Measurements from ENCODE around the gene CAMSAP3. TPM values are rescaled to one million over a fixed set of nuclear protein-coding genes. Genes with fewer than 3 reads are reported as not detected.

Gene CAMSAP3
- total RNA-seq, 2 experiments from 2014 or later, result 0.17 to 0.31 TPM

- POLR2A ChIA-PET, result no interaction called here
- Mint-ChIP-seq H3K27me3 (no peaks in the 10 kb centered on the region), H3K9me3 (no peaks in the 10 kb centered on the region), H3K36me3 (peaks cover 10% of the 10 kb centered on the region), H3K4me3 (no peak overlapping the region), H3K27ac (no peak overlapping the region), H3K4me1 (ENCODE audit: low read depth) (peaks cover 9% of the 10 kb centered on the region)
- DNase-seq, result no peak
- intact Hi-C loops (cut with micrococcal nuclease), result no loop called here
- CTCF ChIA-PET, result interaction anchor here (0.8 to 2.1 kb wide), 4 partner anchors 10 to 221 kb away, joined by 3 to 6 read pairs (median 5); partner anchors contain the start of gene TRAPPC5
These were observed 52.8 kb downstream of the CAMSAP3 start for GRCh38 chr19:7648265-7649014.

GRCh38 chr19:7650148-7650547 is 54.5 kb downstream of the CAMSAP3 start:
- ChIA-PET POLR2A (interaction anchor here (1.3 kb wide), 1 partner anchor 13 kb away, joined by 3 read pairs; no protein-coding TSS in a partner anchor), CTCF (interaction anchor here (1.5 to 4.5 kb wide), 4 partner anchors 8 to 150 kb away, joined by 5 to 46 read pairs (median 20); partner anchors contain the start of genes RETN and TRAPPC5)
- Mint-ChIP-seq H3K36me3 (peaks cover 4% of the 10 kb centered on the region), H3K4me1 (ENCODE audit: low read depth) (peaks cover 9% of the 10 kb centered on the region), H3K9me3 (no peaks in the 10 kb centered on the region), H3K27me3 (no peaks in the 10 kb centered on the region), H3K27ac (no peak overlapping the region), H3K4me3 (no peak overlapping the region)
- intact Hi-C loops (cut with micrococcal nuclease), result no loop called here
- no peak for DNase-seq

GRCh38 chr19:7652061-7652641 is 56.5 kb downstream of the CAMSAP3 start:
- peak overlapping the region; percentile 49 for H3K4me3 Mint-ChIP-seq
- CTCF ChIA-PET, result interaction anchor here (0.5 to 4.5 kb wide), 13 partner anchors 10 to 503 kb away, joined by 3 to 46 read pairs (median 5); partner anchors contain the start of genes PET100, RETN, STXBP2 and TRAPPC5
- H3K9me3 Mint-ChIP-seq, result no peaks in the 10 kb centered on the region
- peak; percentile 92 for DNase-seq
- H3K4me1 Mint-ChIP-seq (ENCODE audit: low read depth), result peaks cover 12% of the 10 kb centered on the region
- POLR2A ChIA-PET, result no interaction called here
- no peaks in the 10 kb centered on the region for H3K27me3 Mint-ChIP-seq
- peak overlapping the region; percentile 49 for H3K27ac Mint-ChIP-seq
- intact Hi-C loops (cut with micrococcal nuclease), result loop anchor here (1.0 kb wide), 2 partner anchors 27 to 147 kb away; no protein-coding TSS in a partner anchor
- H3K36me3 Mint-ChIP-seq, result peaks cover 2% of the 10 kb centered on the region

GRCh38 chr19:7654401-7654800 is 58.7 kb downstream of the CAMSAP3 start:
- no peak for DNase-seq
- Mint-ChIP-seq H3K4me3 (no peak overlapping the region), H3K36me3 (no peaks in the 10 kb centered on the region), H3K4me1 (ENCODE audit: low read depth) (peaks cover 25% of the 10 kb centered on the region), H3K9me3 (no peaks in the 10 kb centered on the region), H3K27me3 (no peaks in the 10 kb centered on the region), H3K27ac (no peak overlapping the region)
- ChIA-PET CTCF (interaction anchor here (1.5 to 4.5 kb wide), 4 partner anchors 26 to 147 kb away, joined by 4 to 46 read pairs (median 9); partner anchors contain the start of gene TRAPPC5), POLR2A (interaction anchor here (0.7 kb wide), 1 partner anchor 695 kb away, joined by 3 read pairs; no protein-coding TSS in a partner anchor)
- intact Hi-C loops (cut with micrococcal nuclease), result no loop called here

GRCh38 chr19:7655581-7655980 is 59.9 kb downstream of the CAMSAP3 start:
- H3K9me3 Mint-ChIP-seq, result no peaks in the 10 kb centered on the region
- no peaks in the 10 kb centered on the region for H3K36me3 Mint-ChIP-seq
- ChIA-PET CTCF (interaction anchor here (1.5 to 2.8 kb wide), 2 partner anchors 25 to 146 kb away, joined by 4 to 13 read pairs; partner anchors contain the start of gene TRAPPC5), POLR2A (no interaction called here)
- H3K27ac Mint-ChIP-seq, result no peak overlapping the region
- no peaks in the 10 kb centered on the region for H3K27me3 Mint-ChIP-seq
- H3K4me3 Mint-ChIP-seq, result no peak overlapping the region
- intact Hi-C loops (cut with micrococcal nuclease), result no loop called here
- peaks cover 25% of the 10 kb centered on the region for H3K4me1 Mint-ChIP-seq (ENCODE audit: low read depth)
- DNase-seq, result no peak

GRCh38 chr19:7657131-7657751 is 61.6 kb downstream of the CAMSAP3 start:
- peak; percentile 61 for DNase-seq
- no peak overlapping the region for H3K27ac Mint-ChIP-seq

GRCh38 chr19:7658219-7658686 is 62.6 kb downstream of the CAMSAP3 start:
- CTCF ChIA-PET, result interaction anchor here (0.9 to 2.5 kb wide), 4 partner anchors 9 to 142 kb away, joined by 3 to 11 read pairs (median 6); partner anchors contain the start of gene TRAPPC5
- H3K4me1 Mint-ChIP-seq (ENCODE audit: low read depth), result peaks cover 16% of the 10 kb centered on the region
- no peaks in the 10 kb centered on the region for H3K9me3 Mint-ChIP-seq
- H3K27ac Mint-ChIP-seq, result no peak overlapping the region
- H3K27me3 Mint-ChIP-seq, result no peaks in the 10 kb centered on the region
- POLR2A ChIA-PET, result no interaction called here
- intact Hi-C loops (cut with micrococcal nuclease), result no loop called here
- H3K36me3 Mint-ChIP-seq, result no peaks in the 10 kb centered on the region
- DNase-seq, result peak; percentile 69
- peak overlapping the region; percentile 65 for H3K4me3 Mint-ChIP-seq

More at GRCh38 chr19:7657131-7657751, 61.6 kb downstream of the CAMSAP3 start:
- ChIA-PET CTCF (interaction anchor here (0.5 to 2.5 kb wide), 7 partner anchors 8 to 195 kb away, joined by 3 to 11 read pairs (median 5); partner anchors contain the start of gene TRAPPC5), POLR2A (no interaction called here)
- intact Hi-C loops (cut with micrococcal nuclease), result no loop called here
- Mint-ChIP-seq H3K9me3 (no peaks in the 10 kb centered on the region), H3K27me3 (no peaks in the 10 kb centered on the region), H3K36me3 (no peaks in the 10 kb centered on the region), H3K4me3 (no peak overlapping the region), H3K4me1 (ENCODE audit: low read depth) (peaks cover 22% of the 10 kb centered on the region)

GRCh38 chr19:7661744-7662538 is 66.3 kb downstream of the CAMSAP3 start:
- peaks cover 4% of the 10 kb centered on the region for H3K27me3 Mint-ChIP-seq
- H3K4me3 Mint-ChIP-seq, result no peak overlapping the region
- no peaks in the 10 kb centered on the region for H3K36me3 Mint-ChIP-seq
- POLR2A ChIA-PET, result no interaction called here
- H3K27ac Mint-ChIP-seq, result no peak overlapping the region
- peaks cover 15% of the 10 kb centered on the region for H3K4me1 Mint-ChIP-seq (ENCODE audit: low read depth)
- DNase-seq, result no peak
- intact Hi-C loops (cut with micrococcal nuclease), result no loop called here
- CTCF ChIA-PET, result interaction anchor here (0.7 to 2.4 kb wide), 3 partner anchors 8 to 19 kb away, joined by 3 to 9 read pairs (median 7); partner anchors contain the start of gene TRAPPC5
- H3K9me3 Mint-ChIP-seq, result no peaks in the 10 kb centered on the region

- DNase-seq, result no peak
- Mint-ChIP-seq H3K4me1 (ENCODE audit: low read depth) (peaks cover 8% of the 10 kb centered on the region), H3K27ac (no peak overlapping the region), H3K27me3 (peaks cover 5% of the 10 kb centered on the region), H3K4me3 (no peak overlapping the region), H3K36me3 (no peaks in the 10 kb centered on the region), H3K9me3 (no peaks in the 10 kb centered on the region)
- CTCF ChIA-PET, result interaction anchor here (2.4 kb wide), 1 partner anchor 10 kb away, joined by 7 read pairs; no protein-coding TSS in a partner anchor
- intact Hi-C loops (cut with micrococcal nuclease), result no loop called here
- POLR2A ChIA-PET, result no interaction called here
These were observed 67.0 kb downstream of the CAMSAP3 start for GRCh38 chr19:7662657-7663056.

GRCh38 chr19:7663706-7664105 is 68.0 kb downstream of the CAMSAP3 start:
- no peak for DNase-seq
- H3K36me3 Mint-ChIP-seq, result no peaks in the 10 kb centered on the region
- H3K4me3 Mint-ChIP-seq, result no peak overlapping the region
- POLR2A ChIA-PET, result no interaction called here
- peaks cover 5% of the 10 kb centered on the region for H3K27me3 Mint-ChIP-seq
- CTCF ChIA-PET, result interaction anchor here (0.9 kb wide), 1 partner anchor 14 kb away, joined by 3 read pairs; no protein-coding TSS in a partner anchor
- H3K4me1 Mint-ChIP-seq (ENCODE audit: low read depth), result no peaks in the 10 kb centered on the region
- intact Hi-C loops (cut with micrococcal nuclease), result no loop called here
- no peaks in the 10 kb centered on the region for H3K9me3 Mint-ChIP-seq
- no peak overlapping the region for H3K27ac Mint-ChIP-seq

- DNase-seq, result no peak
- Mint-ChIP-seq H3K27ac (no peak overlapping the region), H3K4me3 (no peak overlapping the region), H3K4me1 (ENCODE audit: low read depth) (peaks cover 5% of the 10 kb centered on the region), H3K36me3 (no peaks in the 10 kb centered on the region), H3K27me3 (peaks cover 10% of the 10 kb centered on the region), H3K9me3 (no peaks in the 10 kb centered on the region)
- POLR2A ChIA-PET, result no interaction called here
- CTCF ChIA-PET, result interaction anchor here (0.7 to 0.9 kb wide), 2 partner anchors 14 to 52 kb away, joined by 3 to 4 read pairs; no protein-coding TSS in a partner anchor
- intact Hi-C loops (cut with micrococcal nuclease), result no loop called here
These were observed 69.4 kb downstream of the CAMSAP3 start for GRCh38 chr19:7665076-7665475.
